Rectal smooth muscle tissue (tissue), 1 donor: ENCODE data around the gene ERO1A.

Experiments used
- H3K27ac ChIP-seq: one replicate; pipeline ENCODE4 v1.7.0; 2013; ENCODE audit warnings: low read depth, low read length, inconsistent platforms
- H3K27me3 ChIP-seq: one replicate; pipeline ENCODE4 v1.7.0; 2013; ENCODE audit warnings: low read length; ENCODE audit not compliant: control insufficient read depth, insufficient read depth
- H3K36me3 ChIP-seq: one replicate; pipeline ENCODE4 v1.7.0; 2013; ENCODE audit warnings: low read length; ENCODE audit not compliant: control insufficient read depth, insufficient read depth
- H3K4me1 ChIP-seq: one replicate; pipeline ENCODE4 v1.7.0; 2013; ENCODE audit warnings: low read length; ENCODE audit not compliant: control insufficient read depth, insufficient read depth
- H3K4me3 ChIP-seq: one replicate; pipeline ENCODE4 v1.7.0; 2013; ENCODE audit warnings: low read length
- H3K9ac ChIP-seq: one replicate; pipeline ENCODE4 v1.7.0; 2013; ENCODE audit warnings: low read length

The ERO1A gene

GRCh38 chr14:52723514-52724359, 28.4 kb upstream of the ERO1A start:
- Histone ChIP-seq H3K27ac (no peak overlapping the region), H3K9ac (no peak overlapping the region), H3K36me3 (peaks cover 16% of the 10 kb centered on the region), H3K27me3 (no peaks in the 10 kb centered on the region), H3K4me1 (no peaks in the 10 kb centered on the region), H3K4me3 (no peak overlapping the region)

GRCh38 chr14:52716155-52716554, 20.8 kb upstream of the ERO1A start:
- Histone ChIP-seq H3K36me3 (peaks cover 15% of the 10 kb centered on the region), H3K9ac (no peak overlapping the region), H3K4me1 (no peaks in the 10 kb centered on the region), H3K27ac (no peak overlapping the region), H3K4me3 (no peak overlapping the region), H3K27me3 (no peaks in the 10 kb centered on the region)

GRCh38 chr14:52711666-52712065, 16.3 kb upstream of the ERO1A start:
- Histone ChIP-seq H3K4me1 (peaks cover 10% of the 10 kb centered on the region), H3K27ac (no peak overlapping the region), H3K27me3 (no peaks in the 10 kb centered on the region), H3K9ac (no peak overlapping the region), H3K4me3 (no peak overlapping the region), H3K36me3 (peaks cover 8% of the 10 kb centered on the region)

GRCh38 chr14:52706724-52707706, 11.7 kb upstream of the ERO1A start, which contains the start of gene PSMC6:
PSMC6 (plus strand) TSS chr14:52707200; CDS start chr14:52707220, 20 bp downstream.
- Histone ChIP-seq H3K27me3 (no peaks in the 10 kb centered on the region), H3K9ac (peak within 1 kb of the TSS; percentile 95), H3K27ac (peak within 1 kb of the TSS; percentile 89), H3K36me3 (no peaks in the 10 kb centered on the region), H3K4me1 (peaks cover 10% of the 10 kb centered on the region), H3K4me3 (peak within 1 kb of the TSS; percentile 97)

- peak overlapping the region; percentile 97 for H3K4me3 ChIP-seq
Measured at GRCh38 chr14:52706286-52706685, 10.9 kb upstream of the ERO1A start.

GRCh38 chr14:52703664-52704063, 8.3 kb upstream of the ERO1A start:
- peaks cover 10% of the 10 kb centered on the region for H3K4me1 ChIP-seq
- H3K27ac ChIP-seq, result no peak overlapping the region

More at GRCh38 chr14:52706286-52706685, 10.9 kb upstream of the ERO1A start:
- no peaks in the 10 kb centered on the region for H3K27me3 ChIP-seq
- peaks cover 10% of the 10 kb centered on the region for H3K4me1 ChIP-seq
- peak overlapping the region; percentile 89 for H3K27ac ChIP-seq
- no peaks in the 10 kb centered on the region for H3K36me3 ChIP-seq
- no peak overlapping the region for H3K9ac ChIP-seq

GRCh38 chr14:52703225-52703624, 7.9 kb upstream of the ERO1A start:
- no peak overlapping the region for H3K27ac ChIP-seq
- H3K27me3 ChIP-seq, result no peaks in the 10 kb centered on the region
- H3K9ac ChIP-seq, result no peak overlapping the region
- H3K4me3 ChIP-seq, result no peak overlapping the region
- peaks cover 7% of the 10 kb centered on the region for H3K4me1 ChIP-seq
- no peaks in the 10 kb centered on the region for H3K36me3 ChIP-seq

More at GRCh38 chr14:52703664-52704063, 8.3 kb upstream of the ERO1A start:
- Histone ChIP-seq H3K9ac (no peak overlapping the region), H3K4me3 (no peak overlapping the region), H3K36me3 (no peaks in the 10 kb centered on the region), H3K27me3 (no peaks in the 10 kb centered on the region)

GRCh38 chr14:52701223-52701622, 5.9 kb upstream of the ERO1A start:
- Histone ChIP-seq H3K4me1 (no peaks in the 10 kb centered on the region), H3K27me3 (no peaks in the 10 kb centered on the region), H3K9ac (no peak overlapping the region), H3K27ac (no peak overlapping the region), H3K36me3 (no peaks in the 10 kb centered on the region), H3K4me3 (no peak overlapping the region)

GRCh38 chr14:52700701-52701172, 5.4 kb upstream of the ERO1A start:
- Histone ChIP-seq H3K27me3 (no peaks in the 10 kb centered on the region), H3K9ac (no peak overlapping the region), H3K4me3 (no peak overlapping the region), H3K4me1 (no peaks in the 10 kb centered on the region), H3K27ac (no peak overlapping the region), H3K36me3 (no peaks in the 10 kb centered on the region)

GRCh38 chr14:52694761-52695480, 437 bp downstream of the ERO1A start:
- Histone ChIP-seq H3K4me1 (peaks cover 8% of the 10 kb centered on the region), H3K36me3 (no peaks in the 10 kb centered on the region), H3K27me3 (no peaks in the 10 kb centered on the region), H3K27ac (peak overlapping the region; percentile 92), H3K9ac (peak overlapping the region; percentile 76), H3K4me3 (peak overlapping the region; percentile 95)

GRCh38 chr14:52693532-52693931, 1.8 kb downstream of the ERO1A start:
- H3K4me3 ChIP-seq, result no peak overlapping the region
- peaks cover 8% of the 10 kb centered on the region for H3K4me1 ChIP-seq
- H3K27ac ChIP-seq, result no peak overlapping the region
- no peaks in the 10 kb centered on the region for H3K36me3 ChIP-seq
- no peaks in the 10 kb centered on the region for H3K27me3 ChIP-seq
- H3K9ac ChIP-seq, result no peak overlapping the region
